SW480 (cell line): ENCODE measurements around the gene TCFL5.

ENCODE experiments used
- DNase-seq: peaks from one replicate; pipeline ENCODE4 v3.0.0-alpha.2; 2016; ENCODE audit warnings: low spot score

TCFL5 gene

GRCh38 chr20:62879275-62880146 is 17.9 kb upstream of the TCFL5 start:
- no peak for DNase-seq

- no peak for DNase-seq
Measured at GRCh38 chr20:62878244-62879038, 16.8 kb upstream of the TCFL5 start.

GRCh38 chr20:62876902-62877816 is 15.5 kb upstream of the TCFL5 start:
- no peak for DNase-seq

- no peak for DNase-seq
Measured at GRCh38 chr20:62876501-62876901, 14.9 kb upstream of the TCFL5 start.

- peak; percentile 96 for DNase-seq
Measured at GRCh38 chr20:62875419-62876361, 14.1 kb upstream of the TCFL5 start.

GRCh38 chr20:62874964-62875344 is 13.3 kb upstream of the TCFL5 start:
- DNase-seq: peak; percentile 46

GRCh38 chr20:62873681-62874031 is 12.0 kb upstream of the TCFL5 start:
- peak; percentile 73 for DNase-seq

- DNase-seq: no peak
Measured at GRCh38 chr20:62873280-62873679, 11.7 kb upstream of the TCFL5 start.

- DNase-seq: no peak
Measured at GRCh38 chr20:62872862-62873261, 11.2 kb upstream of the TCFL5 start.

GRCh38 chr20:62872184-62872847 is 10.7 kb upstream of the TCFL5 start:
- no peak for DNase-seq

GRCh38 chr20:62864207-62864606 is 2.6 kb upstream of the TCFL5 start:
- no peak for DNase-seq

GRCh38 chr20:62860924-62861691 is 514 bp downstream of the TCFL5 start:
- no peak for DNase-seq

- peak; percentile 68 for DNase-seq
Measured at GRCh38 chr20:62860391-62860923, 1.2 kb downstream of the TCFL5 start.

- DNase-seq: no peak
Measured at GRCh38 chr20:62859721-62860120, 1.9 kb downstream of the TCFL5 start.

GRCh38 chr20:62858058-62858830 is 3.4 kb downstream of the TCFL5 start:
- no peak for DNase-seq

- no peak for DNase-seq
Measured at GRCh38 chr20:62856931-62857619, 4.5 kb downstream of the TCFL5 start.

GRCh38 chr20:62855120-62855519 is 6.5 kb downstream of the TCFL5 start:
- no peak for DNase-seq

GRCh38 chr20:62854121-62854520 is 7.5 kb downstream of the TCFL5 start:
- no peak for DNase-seq
